Smooth muscle cell of bladder (primary cell): ENCODE measurements around the gene FAM83E. TPM values are rescaled to one million over a fixed set of nuclear protein-coding genes. Genes with fewer than 3 reads are reported as not detected.

Source experiments
- total RNA-seq: library from RNA; depleted of rRNA; stranded (reverse); fragments of >200 nt; gene quantifications from 2 replicates; pipeline ENCODE4 v1.2.3, GENCODE V29; 2014

FAM83E gene
- 0.28 and 0.46 TPM in 2 replicates for total RNA-seq

GRCh38 chr19:48614436-48615230 lies at the start of gene FAM83E:
Gene FAM83E, minus strand, starts transcription at chr19:48615076. Its CDS starts 1,704 bp downstream, at chr19:48613372.

GRCh38 chr19:48646001-48646721 lies 31.3 kb upstream of the FAM83E start, which contains the start of gene CA11:
Gene CA11, minus strand, starts transcription at chr19:48646187. Its CDS starts 555 bp downstream, at chr19:48645632.

GRCh38 chr19:48636859-48637448 lies 22.1 kb upstream of the FAM83E start, which contains the start of gene DBP:
Gene DBP, minus strand, starts transcription at chr19:48637379. Its CDS starts 385 bp downstream, at chr19:48636994.

DNA sequence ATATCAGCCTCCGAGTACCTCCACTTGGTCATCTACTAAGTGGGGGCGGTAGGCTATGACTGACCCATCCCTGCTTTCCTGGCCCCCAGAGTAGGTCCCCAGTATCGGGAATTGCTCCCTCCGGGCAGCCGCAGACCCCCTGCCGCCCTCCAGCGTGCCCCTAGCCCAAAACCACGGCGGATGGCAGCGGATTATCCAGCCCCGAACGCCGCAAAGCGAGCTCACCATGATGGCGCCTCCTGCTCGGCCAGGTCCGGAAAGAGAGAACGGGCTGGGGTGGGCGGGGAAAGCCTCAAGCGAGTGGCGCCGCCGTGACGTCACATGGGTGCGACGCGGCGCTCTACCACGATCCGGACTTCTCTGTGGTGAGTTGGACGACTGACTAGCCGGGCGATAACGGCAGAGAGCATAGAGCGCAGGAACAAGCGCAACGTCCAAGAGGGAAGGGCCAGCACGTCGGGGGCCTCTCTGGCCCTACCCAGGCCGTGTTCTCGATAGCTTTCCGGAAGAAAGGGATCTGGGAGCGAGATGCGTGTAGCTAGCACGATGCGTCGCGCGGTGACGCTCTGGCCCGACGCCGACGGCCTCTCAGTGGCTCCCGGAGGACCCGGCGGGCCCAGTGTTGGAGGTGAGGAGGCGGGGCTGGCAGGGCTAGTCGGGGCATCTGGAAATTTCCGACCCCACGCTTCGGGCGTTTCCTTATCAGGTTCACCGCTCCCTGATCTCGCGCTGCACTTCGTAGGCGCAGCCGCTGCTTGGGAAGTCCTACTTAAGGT lies 4.2 kb upstream of the FAM83E start, which contains the start of the genes RPL18 and SPHK2:
RPL18 (minus strand) TSS at position 263 of the 776 bp plus-strand sequence; CDS start at position 228, 35 bp downstream.
SPHK2 (plus strand) TSS at position 591 of the 776 bp plus-strand sequence. CDS start 1,009 bp downstream, outside the sequence.

DNA sequence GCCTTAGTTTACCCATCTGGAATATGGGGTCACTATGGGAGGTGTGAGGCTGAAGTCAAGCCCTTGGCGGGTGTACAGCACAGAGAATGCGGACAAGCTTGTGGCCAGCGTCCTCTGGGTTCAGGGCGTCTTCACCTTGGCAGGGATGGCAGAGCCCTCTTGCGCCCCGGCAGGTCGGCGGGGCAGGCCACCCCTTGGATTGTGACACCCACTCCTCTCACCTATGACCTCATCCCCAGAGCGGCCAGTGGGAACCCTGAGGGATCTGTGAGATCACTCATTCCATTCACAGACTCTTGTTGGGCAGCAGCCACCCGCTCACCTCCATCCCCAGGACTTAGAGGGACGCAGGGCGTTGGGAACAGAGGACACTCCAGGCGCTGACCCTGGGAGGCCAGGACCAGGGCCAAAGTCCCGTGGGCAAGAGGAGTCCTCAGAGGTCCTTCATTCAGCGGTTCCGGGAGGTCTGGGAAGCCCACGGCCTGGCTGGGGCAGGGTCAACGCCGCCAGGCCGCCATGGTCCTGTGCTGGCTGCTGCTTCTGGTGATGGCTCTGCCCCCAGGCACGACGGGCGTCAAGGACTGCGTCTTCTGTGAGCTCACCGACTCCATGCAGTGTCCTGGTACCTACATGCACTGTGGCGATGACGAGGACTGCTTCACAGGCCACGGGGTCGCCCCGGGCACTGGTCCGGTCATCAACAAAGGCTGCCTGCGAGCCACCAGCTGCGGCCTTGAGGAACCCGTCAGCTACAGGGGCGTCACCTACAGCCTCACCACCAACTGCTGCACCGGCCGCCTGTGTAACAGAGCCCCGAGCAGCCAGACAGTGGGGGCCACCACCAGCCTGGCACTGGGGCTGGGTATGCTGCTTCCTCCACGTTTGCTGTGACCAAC lies 8.2 kb downstream of the FAM83E start, which contains the start of gene SPACA4:
SPACA4 (plus strand) TSS at position 280 of the 896 bp plus-strand sequence; CDS start at position 517, 237 bp downstream.

Other genes starting within 250 kb of the FAM83E start
- 54.3 and 70.8 TPM in 2 replicates for gene KDELR1, start 223.5 kb downstream of the FAM83E start, total RNA-seq
- 0.18 and 0.28 TPM in 2 replicates for gene GRIN2D, start 221.4 kb downstream of the FAM83E start, total RNA-seq
- gene GRWD1, start 169.1 kb downstream of the FAM83E start, total RNA-seq, result 11.0 and 19.2 TPM in 2 replicates
- 0.28 and 0.46 TPM in 2 replicates for gene KCNJ14, start 159.5 kb downstream of the FAM83E start, total RNA-seq
- gene CYTH2, start 145.7 kb downstream of the FAM83E start, total RNA-seq, result 23.8 and 29.7 TPM in 2 replicates
- 0.09 and 0.14 TPM in 2 replicates for gene LMTK3, start 103.2 kb downstream of the FAM83E start, total RNA-seq
- gene SULT2B1, start 62.9 kb downstream of the FAM83E start, total RNA-seq, result 0.09 and 0.28 TPM in 2 replicates
- 0.14 TPM in 1 of 2 replicates, not detected in the other for gene SPACA4, start 8.3 kb downstream of the FAM83E start, total RNA-seq
- gene RPL18, start 4.1 kb upstream of the FAM83E start, total RNA-seq, result 2,327 and 2,594 TPM in 2 replicates
- gene SPHK2, start 4.4 kb upstream of the FAM83E start, total RNA-seq, result 4.7 and 5.6 TPM in 2 replicates
- 4.6 and 6.5 TPM in 2 replicates for gene DBP, start 22.3 kb upstream of the FAM83E start, total RNA-seq
- gene CA11, start 31.1 kb upstream of the FAM83E start, total RNA-seq, result 0.43 and 0.46 TPM in 2 replicates
- not detected in 2 replicates for gene NTN5, start 57.9 kb upstream of the FAM83E start, total RNA-seq
- not detected in 2 replicates for gene FUT2, start 80.9 kb upstream of the FAM83E start, total RNA-seq
- 0.28 TPM in 2 replicates for gene MAMSTR, start 104.6 kb upstream of the FAM83E start, total RNA-seq
- 1.3 and 2.3 TPM in 2 replicates for gene RASIP1, start 125.5 kb upstream of the FAM83E start, total RNA-seq
- not detected in 2 replicates for gene IZUMO1, start 131.8 kb upstream of the FAM83E start, total RNA-seq
- gene FUT1, start 137.6 kb upstream of the FAM83E start, total RNA-seq, result 0.28 TPM in 2 replicates
- gene FGF21, start 140.4 kb upstream of the FAM83E start, total RNA-seq, result 0.14 and 0.28 TPM in 2 replicates
- 26.6 and 28.4 TPM in 2 replicates for gene BCAT2, start 196.0 kb upstream of the FAM83E start, total RNA-seq
- 6.8 and 7.3 TPM in 2 replicates for gene HSD17B14, start 221.4 kb upstream of the FAM83E start, total RNA-seq